Globus pallidus (tissue), 1 donor: ENCODE measurements around the gene GPR61.

Experiments
- DNase-seq: peaks from one replicate; pipeline ENCODE4 v3.0.0-alpha.2; 2015; ENCODE audit warnings: low spot score

GPR61 gene

DNA sequence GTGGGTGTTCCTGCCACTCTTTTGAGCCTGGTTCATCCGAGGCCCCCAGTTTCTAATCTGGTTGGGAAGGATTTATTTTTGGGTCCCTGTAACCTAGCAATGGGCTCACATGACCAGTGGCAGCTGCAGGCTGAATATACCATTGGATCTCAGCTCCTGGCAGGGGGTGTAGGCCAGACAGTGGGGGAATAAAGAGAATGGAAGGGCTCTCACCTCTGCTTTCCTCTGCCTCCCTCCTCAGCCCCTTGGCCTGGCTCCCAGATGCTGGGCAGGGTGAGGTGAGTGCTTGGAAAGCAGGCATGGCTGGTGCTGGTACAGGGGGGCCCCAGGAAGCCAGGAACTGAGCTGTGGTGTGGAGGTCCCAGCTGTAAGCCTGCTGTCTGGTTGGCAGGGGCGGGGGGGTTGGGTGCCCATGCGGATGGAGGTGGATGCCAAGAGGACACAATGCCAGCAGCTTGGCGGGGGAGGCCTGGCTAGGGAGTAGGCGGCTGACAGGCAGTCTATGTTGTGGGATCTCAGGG lies 3.6 kb upstream of the GPR61 start:
- DNase-seq = peak; percentile 71

DNA sequence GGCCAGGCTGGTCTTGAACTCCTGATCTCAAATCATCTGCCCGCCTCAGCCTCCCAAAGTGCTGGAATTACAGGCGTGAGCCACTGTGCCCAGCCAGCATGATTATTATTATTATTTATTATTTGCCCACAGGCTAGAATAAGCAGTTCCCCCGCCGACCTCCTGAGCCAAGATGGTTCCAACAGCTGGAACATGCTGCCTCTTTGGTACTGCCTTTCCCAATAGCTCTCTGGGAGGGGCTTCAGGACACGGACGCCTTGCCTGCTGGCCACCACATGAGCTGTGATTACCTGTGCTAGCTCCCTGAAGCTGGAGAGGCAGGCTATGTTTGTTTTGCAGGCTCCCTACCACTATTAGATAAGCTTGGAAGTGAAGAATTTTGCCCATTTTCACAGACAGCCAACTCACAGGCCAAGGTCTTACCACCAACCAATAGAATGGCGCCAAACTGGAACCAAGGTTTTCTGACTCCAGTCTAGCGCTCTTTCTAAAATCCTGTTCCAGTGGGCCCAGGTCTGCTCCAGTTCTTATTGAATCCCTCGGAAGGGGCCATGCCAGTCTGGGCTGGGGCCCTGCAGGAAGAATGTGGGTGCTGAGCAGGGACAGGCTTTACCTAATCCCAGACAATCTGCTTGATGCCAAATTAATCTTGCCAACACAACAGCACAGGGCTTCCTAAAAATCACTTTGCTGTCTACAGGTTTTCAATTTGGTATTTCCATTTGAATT lies 2.1 kb upstream of the GPR61 start:
- DNase-seq = no peak

DNA sequence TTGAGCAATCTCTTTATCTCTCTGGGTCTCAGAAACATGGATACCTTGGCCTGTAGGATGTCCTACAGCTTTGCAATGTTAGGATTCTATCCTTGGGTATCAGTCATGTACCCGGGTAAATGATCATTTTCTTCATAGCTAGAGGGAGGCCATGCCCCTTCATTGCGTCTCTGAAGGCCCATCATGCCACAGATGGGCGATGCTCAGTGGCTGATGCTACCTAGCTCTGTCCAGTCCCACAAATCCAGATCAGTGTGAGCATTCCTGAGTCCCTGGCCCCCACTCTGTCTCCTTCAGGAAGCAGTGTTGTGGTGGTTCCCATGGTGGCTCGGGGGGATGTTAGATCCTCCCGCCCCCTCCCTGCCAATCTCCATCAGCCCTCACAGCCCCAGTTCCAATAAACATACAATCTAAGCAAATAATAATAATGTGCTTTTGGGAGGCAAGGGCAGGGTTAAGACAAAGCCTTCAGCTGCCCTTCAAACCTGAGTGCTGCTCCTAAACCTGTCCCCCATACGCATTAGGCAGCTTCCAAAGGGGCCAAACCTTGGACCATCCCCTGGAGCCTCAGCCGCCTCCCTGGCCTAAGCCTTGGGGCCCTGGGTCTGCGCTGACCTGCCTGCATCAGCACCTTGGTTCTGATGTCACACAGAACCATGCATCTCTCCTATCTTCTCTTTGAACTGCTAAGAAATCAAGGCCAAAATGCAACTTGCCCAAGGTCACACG lies 681 bp upstream of the GPR61 start:
- no peak for DNase-seq

DNA sequence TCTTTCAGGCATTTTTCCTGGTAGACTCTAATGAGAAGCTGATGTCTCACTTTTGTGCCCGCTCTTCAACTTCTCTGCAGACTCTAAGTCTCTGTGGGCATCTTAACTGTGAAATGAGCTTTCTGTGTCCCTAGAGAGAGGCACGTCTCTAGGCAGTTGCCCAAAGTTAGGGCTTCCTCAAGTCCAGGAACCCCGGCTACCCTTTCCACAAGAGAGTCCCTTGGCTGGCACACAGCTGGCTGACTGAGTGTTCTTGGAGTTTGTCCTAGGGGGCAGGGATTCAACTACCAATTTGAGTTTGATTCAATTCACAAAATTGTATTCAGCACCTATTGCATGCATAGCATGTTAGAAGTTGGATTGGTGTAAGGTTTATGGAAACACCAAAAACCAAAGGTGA lies 1.4 kb downstream of the GPR61 start:
- no peak for DNase-seq

DNA sequence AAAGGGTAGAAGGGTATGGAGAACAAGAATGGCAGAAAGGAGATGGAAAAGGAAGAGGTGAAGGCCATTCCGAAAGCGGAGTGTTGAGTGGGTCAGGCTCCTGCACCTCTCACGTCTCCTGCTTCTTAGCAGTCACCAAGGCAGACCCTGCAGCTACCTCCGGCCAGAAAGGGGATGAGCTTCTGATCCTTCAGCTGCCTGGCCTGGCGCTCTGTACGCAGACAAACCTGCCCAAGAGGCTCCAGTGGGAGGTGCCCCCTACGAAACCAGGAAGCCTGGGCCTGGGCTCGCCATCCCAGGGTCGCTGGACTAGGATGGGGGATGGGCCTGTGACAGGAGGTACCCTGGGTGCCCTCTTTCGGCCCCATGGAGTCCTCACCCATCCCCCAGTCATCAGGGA lies 3.0 kb downstream of the GPR61 start:
- no peak for DNase-seq

DNA sequence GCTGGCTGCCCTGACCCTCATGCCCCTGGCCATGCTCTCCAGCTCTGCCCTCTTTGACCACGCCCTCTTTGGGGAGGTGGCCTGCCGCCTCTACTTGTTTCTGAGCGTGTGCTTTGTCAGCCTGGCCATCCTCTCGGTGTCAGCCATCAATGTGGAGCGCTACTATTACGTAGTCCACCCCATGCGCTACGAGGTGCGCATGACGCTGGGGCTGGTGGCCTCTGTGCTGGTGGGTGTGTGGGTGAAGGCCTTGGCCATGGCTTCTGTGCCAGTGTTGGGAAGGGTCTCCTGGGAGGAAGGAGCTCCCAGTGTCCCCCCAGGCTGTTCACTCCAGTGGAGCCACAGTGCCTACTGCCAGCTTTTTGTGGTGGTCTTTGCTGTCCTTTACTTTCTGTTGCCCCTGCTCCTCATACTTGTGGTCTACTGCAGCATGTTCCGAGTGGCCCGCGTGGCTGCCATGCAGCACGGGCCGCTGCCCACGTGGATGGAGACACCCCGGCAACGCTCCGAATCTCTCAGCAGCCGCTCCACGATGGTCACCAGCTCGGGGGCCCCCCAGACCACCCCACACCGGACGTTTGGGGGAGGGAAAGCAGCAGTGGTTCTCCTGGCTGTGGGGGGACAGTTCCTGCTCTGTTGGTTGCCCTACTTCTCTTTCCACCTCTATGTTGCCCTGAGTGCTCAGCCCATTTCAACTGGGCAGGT lies 3.8 kb downstream of the GPR61 start:
- DNase-seq = no peak

DNA sequence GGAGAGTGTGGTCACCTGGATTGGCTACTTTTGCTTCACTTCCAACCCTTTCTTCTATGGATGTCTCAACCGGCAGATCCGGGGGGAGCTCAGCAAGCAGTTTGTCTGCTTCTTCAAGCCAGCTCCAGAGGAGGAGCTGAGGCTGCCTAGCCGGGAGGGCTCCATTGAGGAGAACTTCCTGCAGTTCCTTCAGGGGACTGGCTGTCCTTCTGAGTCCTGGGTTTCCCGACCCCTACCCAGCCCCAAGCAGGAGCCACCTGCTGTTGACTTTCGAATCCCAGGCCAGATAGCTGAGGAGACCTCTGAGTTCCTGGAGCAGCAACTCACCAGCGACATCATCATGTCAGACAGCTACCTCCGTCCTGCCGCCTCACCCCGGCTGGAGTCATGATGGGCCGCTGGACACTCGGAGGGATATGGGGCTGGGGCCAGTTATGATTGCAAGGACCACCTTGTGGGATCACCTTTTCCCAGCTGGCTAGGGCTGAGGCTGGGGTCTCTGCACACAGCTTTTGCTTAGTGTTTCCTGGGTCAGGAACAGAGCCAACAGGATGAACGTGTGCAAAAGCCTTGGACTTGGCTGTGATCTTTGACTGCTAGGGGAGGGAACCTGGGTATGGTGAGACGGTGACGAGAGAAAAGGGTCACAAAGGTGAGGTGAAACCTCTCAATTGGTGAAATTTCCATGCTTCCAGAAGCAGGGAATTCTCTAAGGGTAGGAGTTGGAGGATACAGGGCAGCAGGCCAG lies 4.5 kb downstream of the GPR61 start:
- no peak for DNase-seq

DNA sequence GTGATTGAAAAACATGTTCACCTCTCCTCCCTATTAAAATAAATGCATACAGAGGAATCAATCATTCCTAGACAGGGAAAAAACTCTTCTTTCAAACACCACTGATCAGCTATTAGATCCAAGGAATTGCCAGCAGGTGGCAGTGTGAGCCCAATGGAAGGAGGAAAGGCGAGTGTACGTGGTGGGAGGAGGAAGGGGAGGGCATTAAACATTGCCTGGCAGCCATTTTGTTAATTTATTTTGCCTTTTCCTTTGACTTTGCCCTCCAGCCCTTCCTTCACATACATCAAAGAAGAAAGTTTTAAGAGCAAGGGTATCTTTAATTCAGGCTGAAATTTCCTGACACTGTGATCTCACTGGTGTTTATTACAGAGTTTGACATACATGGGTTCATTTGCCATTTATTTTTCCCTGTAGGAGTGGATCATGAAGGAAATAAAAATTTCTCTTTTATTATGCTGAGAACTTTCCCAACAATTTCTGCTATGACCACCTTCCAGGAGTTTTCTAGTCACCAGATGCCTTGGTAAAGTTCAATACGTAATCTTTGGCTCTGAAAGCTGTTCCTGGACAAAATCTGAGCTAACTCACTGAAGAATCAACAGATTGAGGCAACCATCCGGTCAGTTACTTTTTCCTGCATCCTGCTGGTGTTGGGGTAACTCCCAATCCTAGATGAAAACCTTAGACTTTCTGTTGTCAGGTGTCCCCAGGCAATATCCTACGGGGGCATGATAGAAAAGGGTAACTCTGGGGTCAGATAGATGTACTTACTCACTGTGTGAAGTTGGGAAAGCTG lies 6.8 kb downstream of the GPR61 start:
- peak; percentile 91 for DNase-seq

DNA sequence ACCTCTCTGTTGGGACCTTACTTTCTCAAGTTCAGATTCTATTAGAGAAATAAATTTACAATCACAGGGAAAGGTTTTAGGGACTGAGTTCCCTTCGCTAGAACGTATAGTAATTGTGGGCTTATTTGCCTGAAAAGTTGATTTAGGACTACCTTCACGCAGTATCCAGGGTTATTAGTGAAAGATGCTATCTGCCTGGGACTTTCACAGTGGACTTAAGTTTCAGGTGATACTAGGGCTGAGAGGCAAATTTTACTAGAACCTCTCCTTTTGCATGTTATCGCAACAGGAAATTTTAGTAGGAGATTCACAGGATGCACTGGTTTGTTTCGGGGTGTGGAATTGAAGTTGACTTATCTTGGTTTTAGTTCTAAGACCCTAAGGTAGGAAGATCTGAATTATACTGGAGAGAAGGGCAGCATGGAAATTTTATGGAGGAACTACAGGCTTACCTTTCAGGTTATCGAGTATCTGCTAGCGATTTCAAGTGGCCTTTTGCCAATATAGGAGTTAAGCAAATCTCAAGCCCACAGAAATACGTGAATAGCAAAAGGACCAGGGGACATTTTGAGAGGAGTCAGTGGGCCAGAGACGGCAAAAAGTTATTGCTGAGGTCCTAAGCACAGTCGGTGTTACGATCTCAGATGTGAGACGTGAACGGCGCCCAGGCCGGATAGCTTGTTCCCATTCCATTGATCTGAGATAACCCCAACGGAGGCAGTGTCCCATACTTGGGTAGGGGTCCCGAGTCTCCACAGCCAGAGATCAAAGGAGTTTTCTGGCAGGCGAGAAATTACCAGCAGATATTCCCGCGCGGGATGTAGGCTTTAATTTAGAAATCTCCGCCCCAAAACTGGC lies 8.0 kb downstream of the GPR61 start:
- no peak for DNase-seq

DNA sequence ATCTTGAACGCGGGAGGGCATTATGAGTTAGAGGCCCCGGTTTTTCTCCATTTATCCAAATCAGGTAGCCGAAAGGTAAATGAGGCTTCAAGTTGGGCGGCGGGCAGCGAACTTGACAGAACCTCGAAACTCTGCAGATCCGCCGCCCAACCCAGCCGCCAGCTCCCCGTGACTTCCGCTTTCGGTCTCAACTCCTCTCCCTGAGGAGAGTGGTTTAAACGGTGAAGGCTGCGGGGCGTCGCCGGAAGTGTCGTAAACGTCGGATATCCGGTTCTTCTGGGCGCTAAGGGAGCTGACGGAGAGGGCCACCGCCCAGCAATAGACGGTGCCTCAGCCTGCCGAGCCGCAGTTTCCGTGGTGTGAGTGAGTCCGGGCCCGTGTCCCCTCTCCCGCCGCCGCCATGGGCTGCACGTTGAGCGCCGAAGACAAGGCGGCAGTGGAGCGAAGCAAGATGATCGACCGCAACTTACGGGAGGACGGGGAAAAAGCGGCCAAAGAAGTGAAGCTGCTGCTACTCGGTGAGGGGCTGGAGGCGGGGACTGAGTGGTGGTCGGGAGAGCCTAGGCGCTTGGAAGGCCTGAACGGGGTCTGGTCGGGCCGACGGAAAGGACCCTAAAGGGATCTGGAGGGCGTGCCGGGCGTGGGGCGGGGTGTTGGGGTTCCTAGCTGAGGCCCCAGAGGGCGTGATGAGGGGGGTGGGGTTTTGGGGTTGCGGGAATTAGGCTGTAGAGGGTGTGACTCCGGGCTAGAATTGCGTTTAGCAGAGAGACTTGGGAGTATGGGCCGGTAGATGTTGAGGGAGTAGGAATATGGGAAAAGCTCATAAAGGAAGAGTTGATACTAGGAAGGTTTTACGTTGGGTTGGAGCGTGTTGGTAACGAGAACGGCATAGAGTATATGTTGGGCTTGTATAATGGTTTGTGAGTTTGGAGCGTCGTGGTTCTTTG lies 8.9 kb downstream of the GPR61 start, which contains the start of gene GNAI3:
Gene GNAI3, plus strand, starts transcription at position 295 of the 947 bp plus-strand sequence. Its CDS starts 106 bp downstream, at position 401.
- DNase-seq = peak; percentile 97

DNA sequence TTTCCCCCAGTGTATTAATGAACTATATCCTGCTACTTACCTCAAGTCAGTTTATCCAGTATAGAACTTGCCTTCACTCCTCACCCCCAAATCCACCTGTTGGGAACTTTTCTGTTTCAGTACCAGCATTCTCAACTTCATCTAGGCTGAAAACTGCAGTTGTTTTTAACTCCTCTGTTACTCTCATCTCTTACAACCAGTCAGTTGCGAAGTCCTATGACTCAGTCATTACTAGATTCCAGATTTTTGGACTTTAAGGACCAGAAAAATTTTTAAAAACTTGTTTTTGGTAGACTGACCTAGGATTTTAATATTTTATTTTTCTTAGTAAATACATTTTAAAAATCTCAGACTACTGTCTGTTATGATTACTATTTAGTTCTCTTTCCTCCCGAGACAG lies 16.9 kb downstream of the GPR61 start:
- DNase-seq = no peak

DNA sequence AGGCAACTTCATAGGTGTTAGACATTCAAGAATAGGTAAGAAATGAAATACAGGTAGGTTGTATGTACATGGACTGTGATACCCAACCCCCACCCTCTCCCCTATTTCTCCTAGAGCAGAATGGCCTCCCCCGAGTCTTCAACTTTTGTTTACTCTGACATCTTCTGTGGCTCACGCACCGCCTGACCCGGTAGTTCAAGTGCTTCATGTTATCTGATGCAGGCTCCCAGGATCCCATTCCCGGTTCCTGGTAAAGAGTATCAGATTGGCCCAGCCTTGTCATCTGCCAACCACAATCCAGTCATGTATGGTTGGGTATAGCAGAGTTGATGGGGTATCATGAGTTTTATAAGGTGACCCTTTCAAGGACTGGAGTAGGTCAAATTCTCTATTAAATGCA lies 17.8 kb downstream of the GPR61 start:
- DNase-seq = no peak

DNA sequence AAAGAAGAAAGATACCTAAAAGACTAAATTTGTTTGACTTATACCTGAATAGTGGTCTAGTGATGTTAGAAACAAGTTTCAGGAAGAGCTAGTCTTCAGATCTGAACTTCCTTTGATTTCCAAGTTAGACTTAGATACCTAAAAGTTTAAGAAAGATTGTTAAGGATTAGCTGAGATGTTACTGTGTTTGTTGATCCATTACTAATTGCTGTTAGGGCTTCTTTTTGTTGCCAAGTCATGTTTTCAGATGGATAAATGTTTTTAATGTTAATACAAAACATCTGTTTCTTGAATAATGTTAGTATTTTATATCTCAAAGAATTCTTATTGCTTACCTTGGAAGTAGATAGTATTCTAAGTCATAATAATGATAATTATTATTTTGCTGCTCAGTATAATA lies 20.3 kb downstream of the GPR61 start:
- no peak for DNase-seq

DNA sequence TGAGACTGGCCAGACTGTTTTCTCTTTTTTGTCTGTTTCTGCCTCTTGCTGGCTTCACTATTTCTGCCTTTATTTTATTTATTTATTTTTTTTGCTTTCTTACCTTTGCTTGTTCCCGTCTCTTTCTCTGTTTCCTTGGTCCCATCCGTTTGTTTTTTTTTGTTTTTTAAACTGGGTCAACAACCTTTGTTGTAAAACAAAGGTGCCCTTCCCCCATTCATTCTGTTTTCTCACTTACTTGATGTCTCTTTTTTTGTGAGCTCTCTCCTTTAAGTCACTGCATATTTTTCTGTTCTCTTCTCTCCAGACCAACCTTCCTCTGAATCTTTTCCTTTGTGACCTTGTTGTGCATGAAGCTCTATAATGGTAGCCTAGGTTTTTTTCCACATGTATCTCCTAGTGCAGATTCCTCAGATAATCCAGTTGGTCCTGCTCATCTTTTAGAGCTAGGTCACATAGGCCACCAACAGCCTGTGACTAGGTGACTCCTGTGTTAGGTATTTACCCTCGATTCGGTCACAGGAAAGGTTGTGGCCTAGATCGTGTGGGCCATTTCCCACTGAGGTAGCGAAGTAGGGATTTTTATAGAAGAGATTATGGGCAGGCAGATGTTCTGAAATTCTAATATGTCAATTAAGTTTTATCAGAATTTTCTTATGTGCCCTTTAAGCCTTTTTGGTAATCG lies 24.7 kb downstream of the GPR61 start:
- DNase-seq = no peak

DNA sequence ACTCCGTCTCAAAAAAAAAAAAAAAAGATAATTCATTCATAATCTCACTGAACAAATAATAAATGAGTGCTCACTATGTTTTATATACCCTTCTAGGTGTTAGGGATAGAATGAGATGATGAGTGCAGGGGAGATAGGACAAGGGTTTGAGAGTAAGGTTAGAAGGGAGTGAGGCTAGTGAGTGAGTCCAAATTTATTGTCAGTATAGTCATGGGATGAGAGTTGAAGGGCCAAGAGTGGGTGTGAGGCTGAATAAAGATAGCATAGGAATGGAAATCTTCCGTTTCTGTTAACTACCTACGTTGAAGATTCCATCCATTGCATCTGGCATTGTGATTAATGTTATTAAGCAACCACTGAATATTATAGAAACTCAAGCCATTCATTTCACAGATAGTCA lies 25.6 kb downstream of the GPR61 start:
- DNase-seq = no peak

DNA sequence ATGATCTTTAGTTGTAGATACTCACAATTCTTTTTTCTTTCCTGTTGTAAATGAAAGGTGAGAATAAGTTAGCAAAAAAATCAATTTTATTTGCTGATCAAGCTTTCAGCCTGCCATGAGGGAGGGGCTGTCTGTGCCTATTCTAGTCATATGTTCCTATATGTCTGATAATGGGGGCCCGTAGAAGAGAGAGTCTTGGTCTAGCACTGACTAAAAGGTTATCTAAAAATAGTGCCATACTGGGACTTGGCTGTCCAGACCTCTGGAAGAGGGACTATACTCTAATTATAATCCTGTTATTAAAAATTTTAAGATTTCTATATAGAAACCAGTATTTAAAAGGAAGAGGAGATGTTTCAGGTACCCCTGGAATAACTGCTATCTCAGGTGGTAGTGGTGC lies 27.3 kb downstream of the GPR61 start:
- no peak for DNase-seq

DNA sequence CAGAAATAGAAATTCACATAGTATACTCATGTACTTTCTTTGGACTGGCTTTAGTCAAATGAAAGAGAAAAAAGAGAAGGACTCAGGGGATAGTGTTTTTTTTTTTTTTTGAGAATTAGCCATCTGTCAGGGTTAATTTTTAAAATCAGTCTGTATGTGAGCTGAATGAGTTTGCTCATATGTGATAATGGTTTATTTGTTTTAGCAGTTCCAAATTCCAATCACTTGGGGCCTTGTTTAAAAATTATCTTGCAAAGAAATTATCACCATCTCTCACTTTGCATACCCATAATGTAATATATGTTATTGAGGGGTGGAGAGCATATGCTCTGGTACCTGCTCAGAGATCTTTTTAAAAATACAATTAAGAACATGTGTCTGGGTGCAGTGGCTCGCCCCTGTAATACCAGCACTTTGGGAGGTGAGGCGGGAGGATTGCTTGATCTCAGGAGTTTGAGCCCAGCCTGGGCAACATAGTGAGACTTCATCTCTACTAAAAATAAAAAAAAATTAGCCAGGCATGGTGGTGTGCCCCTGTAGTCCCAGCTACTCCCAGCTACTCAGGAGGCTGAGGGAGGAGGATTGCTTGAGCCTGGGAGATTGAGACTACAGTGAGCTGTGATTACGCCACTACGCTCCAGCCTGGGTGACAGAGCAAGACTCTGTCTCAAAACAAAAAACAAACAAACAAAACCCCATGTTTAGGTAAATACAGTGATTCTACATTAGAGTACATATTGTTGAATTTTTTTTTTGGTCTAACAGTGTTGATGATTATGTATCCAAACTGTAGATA lies 28.4 kb downstream of the GPR61 start:
- DNase-seq = no peak

DNA sequence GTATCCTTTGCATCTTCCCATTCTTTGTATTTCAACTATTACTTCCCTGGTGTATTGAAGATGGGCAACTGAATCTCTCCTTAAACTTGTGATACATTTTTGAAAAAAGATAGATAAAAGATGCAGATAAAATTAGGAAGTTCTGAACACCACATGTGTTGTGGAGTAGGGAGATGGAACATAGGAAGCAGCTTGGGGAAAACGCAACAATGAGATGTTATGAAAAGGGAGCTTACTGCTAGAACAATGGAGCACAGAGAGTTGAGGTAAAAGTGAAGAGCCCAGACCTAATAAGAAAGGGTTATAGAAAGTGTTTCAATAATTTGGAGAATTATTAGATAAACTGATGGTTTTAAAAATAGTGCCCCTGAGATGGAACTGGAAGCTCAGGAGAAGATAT lies 29.7 kb downstream of the GPR61 start:
- DNase-seq = no peak
